ENCODE results near the gene ZEB1.

ZEB1 gene

DNA sequence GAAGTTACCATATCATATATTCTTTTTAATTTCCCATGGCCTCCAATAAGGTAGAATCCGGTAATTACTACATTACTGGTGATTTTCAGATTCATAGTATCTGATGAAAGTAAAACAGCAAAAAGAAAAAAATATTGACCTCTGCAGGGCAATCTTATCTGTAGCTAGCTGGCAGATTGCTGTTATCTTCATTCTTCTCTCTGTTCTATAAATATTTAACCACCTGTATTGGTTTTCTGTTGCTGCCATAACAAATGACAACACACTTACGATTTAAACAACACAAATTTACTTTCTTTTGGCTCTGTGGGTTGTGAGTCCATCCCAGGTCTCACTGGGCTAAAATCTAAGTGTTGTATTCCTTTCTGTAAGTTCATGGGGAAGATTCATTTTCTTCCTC is 164.5 kb downstream of the ZEB1 start:
- no peak overlapping the region for H3K27ac ChIP-seq
- TF ChIP-seq, protein P1, sequence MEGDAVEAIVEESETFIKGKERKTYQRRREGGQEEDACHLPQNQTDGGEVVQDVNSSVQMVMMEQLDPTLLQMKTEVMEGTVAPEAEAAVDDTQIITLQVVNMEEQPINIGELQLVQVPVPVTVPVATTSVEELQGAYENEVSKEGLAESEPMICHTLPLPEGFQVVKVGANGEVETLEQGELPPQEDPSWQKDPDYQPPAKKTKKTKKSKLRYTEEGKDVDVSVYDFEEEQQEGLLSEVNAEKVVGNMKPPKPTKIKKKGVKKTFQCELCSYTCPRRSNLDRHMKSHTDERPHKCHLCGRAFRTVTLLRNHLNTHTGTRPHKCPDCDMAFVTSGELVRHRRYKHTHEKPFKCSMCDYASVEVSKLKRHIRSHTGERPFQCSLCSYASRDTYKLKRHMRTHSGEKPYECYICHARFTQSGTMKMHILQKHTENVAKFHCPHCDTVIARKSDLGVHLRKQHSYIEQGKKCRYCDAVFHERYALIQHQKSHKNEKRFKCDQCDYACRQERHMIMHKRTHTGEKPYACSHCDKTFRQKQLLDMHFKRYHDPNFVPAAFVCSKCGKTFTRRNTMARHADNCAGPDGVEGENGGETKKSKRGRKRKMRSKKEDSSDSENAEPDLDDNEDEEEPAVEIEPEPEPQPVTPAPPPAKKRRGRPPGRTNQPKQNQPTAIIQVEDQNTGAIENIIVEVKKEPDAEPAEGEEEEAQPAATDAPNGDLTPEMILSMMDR (conservative IDR thresholded peaks at IDR 0.05), result no peak

DNA sequence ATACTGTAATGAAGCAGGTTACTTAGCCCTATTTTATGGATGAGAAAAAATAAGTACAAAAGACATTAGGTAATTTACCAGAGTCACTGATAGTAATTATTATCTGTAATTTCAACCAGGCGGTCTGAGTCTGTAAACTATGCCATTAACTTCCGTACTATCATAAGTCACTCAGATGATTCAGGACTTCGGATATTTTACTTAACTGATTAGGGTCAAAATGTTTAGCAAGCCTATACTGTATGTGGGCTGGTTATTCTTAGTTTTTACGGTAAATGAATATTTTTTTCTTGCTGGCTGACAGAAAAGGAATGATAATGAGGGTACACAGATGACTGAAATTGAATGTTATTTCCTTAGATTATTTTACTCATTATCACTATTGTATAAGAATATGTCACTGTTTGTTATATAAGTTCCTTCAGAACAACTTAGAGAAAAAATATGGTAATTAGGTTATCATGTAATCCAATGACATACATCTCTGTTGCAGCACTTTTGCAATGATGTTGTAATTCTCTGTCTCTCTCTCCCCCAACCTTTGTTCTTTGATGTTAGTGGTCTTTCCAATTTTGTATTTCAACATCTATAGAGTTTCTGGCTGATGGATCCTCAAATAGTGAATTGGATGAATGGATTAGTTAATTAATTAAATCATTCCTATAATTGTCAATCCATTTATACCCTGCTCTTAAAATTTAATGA is 165.6 kb downstream of the ZEB1 start:
- H3K27ac ChIP-seq, result no peak overlapping the region
- TF ChIP-seq, protein P1 (conservative IDR thresholded peaks at IDR 0.05), result no peak

DNA sequence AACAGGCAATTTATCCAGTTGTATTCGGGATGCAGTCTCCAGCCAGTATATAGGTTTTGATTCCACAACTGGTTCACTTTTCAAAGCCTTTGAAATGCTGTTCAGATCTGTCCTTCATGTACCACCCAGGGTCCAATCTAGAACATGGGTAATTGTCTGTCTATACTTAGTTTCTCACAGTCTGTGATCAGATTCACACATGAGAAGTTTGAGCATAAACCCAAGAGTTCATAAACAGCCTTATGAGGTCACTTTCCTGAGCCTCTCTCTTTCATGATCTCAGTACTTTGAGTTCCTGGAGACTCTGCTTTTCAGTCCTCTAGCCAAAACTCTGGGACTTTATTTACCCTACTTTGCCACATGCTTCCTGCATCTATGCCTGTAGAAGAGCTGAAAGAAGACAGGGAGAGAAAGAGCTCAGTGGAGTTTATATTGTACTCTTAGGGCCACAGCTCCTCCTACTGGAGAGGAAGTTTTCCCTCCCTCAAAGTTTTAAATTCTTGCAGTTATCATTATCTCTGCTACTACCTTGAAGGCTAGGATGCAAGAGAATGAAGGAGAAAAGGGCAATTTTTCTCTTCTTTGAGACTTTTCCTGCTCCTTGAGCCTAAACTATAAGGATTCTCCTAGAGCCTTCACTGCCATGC is 172.0 kb downstream of the ZEB1 start:
- no peak overlapping the region for H3K27ac ChIP-seq
- TF ChIP-seq, protein P1 (conservative IDR thresholded peaks at IDR 0.05), result peak; percentile 67

DNA sequence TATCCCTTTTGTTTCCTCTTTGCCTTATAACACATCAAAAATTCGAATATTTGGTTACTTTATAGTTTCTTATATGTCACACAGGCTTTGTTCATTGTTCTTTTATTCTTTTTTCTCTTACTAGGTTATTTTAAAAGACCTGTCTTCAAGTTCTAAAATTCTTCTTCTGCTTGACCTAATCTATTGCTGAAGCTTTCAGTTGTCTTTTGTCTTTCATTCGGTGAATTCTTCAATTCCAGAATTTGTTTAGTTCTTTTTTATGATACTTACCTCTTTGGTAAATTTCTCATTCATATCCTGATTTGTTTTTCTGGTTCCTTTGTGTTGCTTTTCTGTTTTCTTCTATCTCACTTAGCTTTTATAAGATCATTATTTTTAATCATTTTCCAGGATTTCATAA is 188.4 kb downstream of the ZEB1 start:
- TF ChIP-seq, protein P1 (conservative IDR thresholded peaks at IDR 0.05), result no peak
- H3K27ac ChIP-seq, result no peak overlapping the region

DNA sequence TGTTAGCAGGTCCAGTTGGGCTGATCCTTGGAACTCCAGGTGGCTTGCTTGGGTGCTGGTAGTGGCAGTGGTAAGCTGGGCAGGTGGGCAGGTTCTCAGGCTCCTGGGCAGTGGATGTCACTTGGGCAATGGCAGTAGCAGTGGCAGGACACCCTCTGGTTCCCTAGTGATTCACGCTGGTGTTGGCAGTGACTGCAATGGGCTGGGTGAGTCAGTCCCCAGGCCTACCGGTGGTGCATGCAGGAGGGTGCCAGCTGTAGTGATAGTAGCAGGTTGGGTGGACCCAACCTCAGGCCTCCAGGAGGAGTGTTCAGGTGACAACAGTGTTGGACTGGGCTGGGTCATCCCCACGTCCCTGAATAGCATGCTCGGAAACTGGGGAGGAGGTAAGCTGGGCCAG is 189.2 kb downstream of the ZEB1 start:
- H3K27ac ChIP-seq, result no peak overlapping the region
- TF ChIP-seq, protein P1 (conservative IDR thresholded peaks at IDR 0.05), result no peak

DNA sequence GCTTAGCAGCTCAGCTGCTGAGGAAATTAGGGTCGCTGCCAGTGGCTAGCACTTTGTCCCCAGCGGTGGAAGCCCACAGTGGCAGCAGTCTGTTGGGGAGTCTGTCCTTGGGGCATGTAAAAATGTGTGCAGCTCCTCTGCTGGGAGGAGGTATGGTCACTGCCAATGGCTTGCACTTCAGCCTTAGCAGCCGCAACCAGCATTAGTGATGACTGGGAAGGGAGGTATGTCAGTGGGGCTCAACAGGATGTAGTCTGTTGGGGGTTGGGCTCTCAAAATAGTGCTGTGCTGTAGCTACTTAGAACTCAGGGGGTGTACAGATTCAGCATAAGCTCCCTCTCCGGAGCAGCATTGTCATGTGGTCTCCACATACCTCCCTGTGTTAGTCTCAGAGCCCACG is 189.9 kb downstream of the ZEB1 start:
- no peak overlapping the region for H3K27ac ChIP-seq

DNA sequence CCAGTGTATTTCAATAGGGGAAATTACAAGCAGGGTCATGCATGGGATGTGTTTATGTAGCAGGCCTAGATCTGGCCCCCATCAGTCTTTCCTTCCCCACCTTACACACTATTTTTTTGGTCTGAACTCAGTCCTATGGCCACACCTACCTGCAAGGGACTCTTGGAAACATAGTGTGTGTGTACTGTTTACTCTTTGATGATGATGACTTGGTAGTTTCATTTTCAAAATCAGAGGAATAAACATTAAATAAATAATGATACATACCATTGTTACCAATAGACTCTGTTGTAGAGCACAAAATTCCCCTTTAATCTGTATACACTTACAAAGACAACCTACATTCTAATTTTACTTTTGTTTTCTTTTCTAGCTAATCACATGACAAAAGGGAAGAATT is 191.0 kb downstream of the ZEB1 start:
- no peak overlapping the region for H3K27ac ChIP-seq
- TF ChIP-seq, protein P1 (conservative IDR thresholded peaks at IDR 0.05), result no peak

More for the DNA sequence above, 189.9 kb downstream of the ZEB1 start:
- TF ChIP-seq, protein P1 (conservative IDR thresholded peaks at IDR 0.05), result no peak
